KBM-7 (cell line): ENCODE data around the gene NISCH.
A peak's percentile ranks its signal among the peaks of the same experiment; 100 is the strongest.

Source experiments
- DNase-seq: peaks from one replicate; pipeline ENCODE4 v3.0.0-alpha.2; 2015
- in situ Hi-C: fragments of 300-500 bp; cut with MboI; formaldehyde crosslinking; loops from 2 replicates; pipeline ENCODE4 v1.14.3; 2020; ENCODE audit warnings: low sequenced_read_pairs, low pct_unique_long_range_greater_than_20kb, mixed read lengths

NISCH gene

DNA sequence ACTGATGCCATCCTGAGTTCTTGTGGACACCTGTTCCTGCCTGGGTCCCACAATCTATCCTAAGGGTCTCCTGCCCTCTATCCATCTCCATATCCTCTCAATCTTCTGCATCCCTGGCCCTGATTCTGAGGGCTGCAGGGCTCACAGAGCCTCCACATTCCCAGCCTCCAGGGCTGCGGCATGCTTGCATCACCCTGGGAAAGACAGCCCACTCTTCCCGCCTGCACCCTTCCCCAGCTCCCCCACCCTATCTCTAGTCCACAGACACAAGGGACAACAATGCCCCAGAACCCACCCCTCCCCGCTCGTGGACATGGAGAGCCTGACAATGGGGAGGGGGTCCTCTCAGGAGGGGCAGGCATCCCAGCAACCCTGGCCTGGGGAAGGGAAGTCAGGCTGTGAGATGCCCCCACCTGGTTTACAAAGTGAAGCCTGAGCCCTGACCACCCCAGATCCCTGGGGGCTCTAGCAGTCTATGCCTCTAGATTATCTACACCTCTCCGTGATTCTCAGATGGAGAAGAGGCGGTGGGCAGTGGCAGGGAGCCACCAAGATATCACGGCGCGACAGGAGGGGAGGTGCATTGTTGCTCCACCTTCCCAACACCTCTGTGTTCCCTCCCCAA is 20.8 kb upstream of the NISCH start:
- no peak for DNase-seq
- in situ Hi-C loops = no loop called here

DNA sequence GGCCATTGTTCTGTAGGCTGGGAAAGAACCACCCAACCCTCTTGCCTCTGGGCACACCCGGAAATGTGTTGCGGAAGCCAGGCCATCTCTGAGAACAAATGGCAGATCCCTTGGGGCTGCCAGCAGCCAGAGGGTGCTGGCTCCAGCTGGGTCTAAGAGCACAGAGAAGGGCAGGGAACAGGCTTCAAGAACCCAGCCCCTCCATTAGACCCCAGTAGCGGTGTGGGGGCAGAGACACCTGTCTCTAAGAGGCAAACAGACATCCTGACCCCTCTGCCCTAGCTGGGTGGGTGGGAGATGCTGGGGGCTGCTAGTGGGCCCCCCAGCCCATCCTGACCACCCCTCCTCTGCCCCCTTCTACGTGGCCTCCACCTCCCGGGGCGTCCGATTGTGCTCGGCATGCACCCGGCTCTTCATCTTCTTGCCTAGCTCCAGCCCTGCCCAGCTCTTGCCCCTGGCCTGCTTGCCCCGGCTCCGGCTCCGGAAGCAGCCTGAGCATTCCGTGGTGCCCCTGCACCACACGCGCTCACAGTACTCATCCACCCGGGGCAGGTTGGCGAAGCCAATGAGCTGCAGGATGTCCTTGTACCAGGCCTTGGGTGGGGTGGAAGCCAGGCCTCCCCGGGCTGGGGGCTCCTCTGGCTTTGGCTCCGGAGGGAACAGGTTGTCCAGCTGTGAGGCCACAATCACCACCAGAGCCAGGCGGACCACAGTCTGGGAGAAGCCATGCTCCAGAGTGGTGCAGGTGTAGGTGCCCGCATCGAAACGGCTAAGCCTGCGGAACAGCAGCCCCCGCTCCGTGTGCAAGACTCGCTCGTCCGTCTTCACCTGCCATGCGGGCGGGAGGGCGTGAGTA is 19.9 kb upstream of the NISCH start:
- in situ Hi-C loops = no loop called here
- DNase-seq = no peak

DNA sequence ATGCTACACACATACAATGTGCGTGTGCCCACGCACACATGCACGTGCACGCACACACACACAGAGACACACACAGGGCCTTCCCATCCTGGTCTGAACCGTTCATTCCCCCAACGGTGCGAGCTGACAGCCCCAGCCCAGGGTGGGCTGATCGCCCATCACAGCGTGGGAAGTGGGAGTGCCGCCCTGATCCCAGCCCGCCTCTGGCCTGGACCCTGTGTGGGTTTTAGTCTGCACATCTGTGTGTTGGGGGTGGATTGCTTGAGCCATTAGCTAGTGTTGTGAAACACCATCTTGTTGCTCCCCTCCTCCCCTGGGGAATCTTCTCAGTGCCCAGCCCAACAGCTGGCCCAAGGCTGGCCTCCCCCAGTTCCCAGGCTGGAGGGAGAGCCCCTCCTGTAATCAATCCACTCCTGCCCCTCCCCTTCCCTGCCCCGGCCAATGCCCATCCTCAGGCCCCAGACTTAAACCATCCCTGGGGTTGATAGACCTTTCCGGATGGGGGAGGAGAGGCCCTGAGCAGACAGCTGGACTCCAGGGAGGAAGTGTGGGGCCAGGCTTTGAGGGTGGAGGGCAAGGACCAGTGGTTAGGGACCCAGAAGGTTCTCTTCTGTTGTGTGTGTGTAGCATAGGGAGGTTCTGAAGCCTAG is 18.8 kb upstream of the NISCH start:
- in situ Hi-C loops = no loop called here
- DNase-seq = no peak

DNA sequence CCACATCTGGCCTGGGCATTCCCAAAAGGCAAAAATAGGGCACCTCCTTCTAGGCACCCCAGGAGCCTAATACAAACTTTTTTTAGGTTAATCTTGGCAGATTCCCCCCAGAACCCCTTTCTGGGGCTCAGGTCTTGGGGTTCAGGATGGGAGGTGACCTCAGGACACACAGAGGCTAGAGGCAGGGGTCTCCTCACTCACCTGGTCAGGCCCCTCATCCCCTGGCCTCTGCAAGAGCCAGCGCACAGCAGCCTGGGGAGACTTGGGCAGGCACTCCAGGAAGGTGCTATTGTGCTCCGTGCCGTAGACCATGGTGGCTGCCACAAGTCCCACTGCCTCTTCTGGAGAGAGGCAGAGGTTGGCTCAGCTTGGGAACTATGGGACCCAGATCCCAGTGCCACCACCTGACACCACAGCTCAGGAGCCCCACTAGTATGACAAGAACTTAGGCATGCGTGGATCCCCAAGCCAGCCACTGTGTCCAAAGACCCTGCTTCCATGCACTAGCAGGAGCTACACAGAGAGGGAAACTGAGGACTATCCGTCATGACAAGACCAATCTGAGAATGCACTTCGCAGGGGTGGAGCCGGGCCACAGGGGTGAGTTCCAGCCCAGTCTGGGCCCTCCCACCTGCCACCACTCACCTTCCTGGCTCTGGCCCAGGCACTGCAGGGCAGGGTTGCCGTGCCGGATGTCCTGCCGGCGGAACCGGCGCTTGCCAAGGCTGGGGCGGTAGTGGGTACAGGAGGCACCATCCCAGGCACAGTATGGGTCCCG is 17.9 kb upstream of the NISCH start:
- in situ Hi-C loops = no loop called here
- DNase-seq = no peak

DNA sequence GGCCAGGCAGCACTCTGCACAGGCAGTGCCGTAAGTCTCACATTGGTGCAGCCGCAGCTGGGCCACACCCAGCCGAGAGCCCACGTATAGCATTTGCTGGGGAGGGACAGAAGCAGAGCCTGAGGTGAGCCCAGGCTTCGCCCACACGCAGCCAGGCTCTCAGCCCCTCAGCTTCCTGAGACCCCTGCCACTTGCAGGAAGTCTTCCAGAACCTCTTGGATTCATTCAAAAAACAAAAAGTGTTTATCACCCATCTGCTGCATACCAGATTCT is 17.4 kb upstream of the NISCH start:
- no peak for DNase-seq
- in situ Hi-C loops = no loop called here

DNA sequence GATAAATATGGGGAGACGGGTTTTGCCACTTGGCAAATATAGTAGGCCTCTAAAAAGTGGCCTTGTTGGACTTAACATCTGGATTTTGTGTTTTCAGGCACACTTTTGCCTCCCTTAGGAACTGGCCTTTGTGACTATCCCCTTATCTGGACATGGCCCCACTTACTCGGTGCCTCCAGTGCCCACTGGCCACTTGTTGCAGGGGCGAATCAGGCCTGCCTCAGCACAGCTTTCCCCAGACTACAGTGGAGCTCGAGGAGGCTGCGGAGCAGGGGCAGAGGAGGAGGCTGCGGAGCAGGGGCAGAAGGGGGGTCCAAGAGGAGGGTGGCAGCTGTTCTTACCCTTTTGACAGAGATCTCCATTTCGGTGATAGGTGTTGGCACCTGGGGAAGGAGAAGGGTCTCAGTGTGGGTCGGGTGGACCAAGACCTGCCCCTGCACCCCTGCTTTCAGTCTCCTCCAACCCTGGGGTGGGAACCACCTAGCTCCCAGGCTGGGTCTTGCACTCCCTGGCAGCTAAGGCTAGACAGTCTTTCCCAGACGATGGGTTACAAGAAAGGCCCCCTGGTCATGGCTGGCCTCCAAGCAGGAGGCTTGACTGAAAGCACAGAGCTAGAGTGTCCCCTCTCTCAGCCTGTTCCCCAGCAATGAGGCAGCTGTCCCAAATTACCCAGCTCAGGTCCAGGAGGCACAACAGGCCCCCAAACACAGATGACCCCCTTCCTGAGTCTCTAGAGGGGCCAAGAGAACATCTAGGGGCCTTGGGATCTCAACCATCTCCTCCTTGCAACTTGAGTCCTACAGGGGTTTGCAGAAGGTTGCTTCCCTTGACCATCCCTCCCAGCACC is 16.6 kb upstream of the NISCH start:
- DNase-seq = no peak
- in situ Hi-C loops = no loop called here

DNA sequence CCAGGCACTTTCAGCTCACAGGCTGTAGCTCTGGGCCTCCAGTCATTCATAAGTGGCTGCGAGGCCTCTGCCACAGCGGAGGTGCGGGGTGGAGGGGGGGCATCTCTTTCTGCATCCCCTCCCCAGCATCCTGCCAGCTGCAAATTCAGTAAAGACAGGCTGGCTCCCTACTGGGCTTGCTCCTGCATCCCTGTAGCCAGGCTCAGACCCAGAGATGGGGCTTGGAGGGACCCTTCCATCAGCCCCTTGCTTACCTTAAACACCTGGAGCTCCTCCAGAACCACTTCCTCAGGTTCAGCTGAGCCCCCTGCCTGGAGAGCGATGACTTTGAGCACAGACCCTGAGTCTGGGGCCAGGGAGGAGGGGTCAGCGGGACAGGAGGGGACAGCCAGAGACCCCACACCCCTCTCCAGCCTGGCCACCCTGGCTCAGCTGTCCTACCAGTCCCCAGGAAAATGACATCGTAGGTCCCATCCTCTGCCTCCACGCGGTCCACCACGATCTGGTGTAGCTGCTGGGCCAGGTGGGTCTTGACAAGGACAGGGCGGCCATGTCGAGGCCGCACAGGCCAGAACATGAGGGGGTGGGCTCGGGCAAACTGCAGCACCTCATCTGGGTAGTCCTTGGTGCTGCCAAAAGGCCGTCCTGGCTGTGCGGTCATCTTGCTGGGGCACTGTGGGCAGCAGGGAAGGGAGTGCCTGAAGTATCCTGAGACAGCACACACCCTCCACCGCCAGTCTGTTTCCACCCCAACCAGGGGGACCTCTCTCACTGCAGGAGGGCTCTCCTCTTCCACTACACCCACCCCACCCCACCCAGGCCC is 15.8 kb upstream of the NISCH start:
- in situ Hi-C loops = no loop called here
- no peak for DNase-seq

DNA sequence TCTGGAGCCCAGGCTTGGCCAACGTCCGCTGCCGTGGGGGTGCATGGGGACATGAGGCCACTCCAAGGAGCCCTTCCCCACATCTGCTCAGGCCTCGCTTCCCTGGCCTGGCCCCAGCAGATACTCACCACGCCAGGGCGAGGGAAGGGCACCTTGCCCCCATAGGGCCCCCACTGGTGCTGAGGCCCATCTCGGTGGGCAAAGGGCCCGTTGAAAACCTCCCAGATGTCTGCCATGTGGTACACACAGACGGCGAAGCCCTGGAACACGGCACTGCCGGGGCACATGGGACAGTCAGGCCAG is 15.2 kb upstream of the NISCH start:
- DNase-seq = no peak
- in situ Hi-C loops = no loop called here

DNA sequence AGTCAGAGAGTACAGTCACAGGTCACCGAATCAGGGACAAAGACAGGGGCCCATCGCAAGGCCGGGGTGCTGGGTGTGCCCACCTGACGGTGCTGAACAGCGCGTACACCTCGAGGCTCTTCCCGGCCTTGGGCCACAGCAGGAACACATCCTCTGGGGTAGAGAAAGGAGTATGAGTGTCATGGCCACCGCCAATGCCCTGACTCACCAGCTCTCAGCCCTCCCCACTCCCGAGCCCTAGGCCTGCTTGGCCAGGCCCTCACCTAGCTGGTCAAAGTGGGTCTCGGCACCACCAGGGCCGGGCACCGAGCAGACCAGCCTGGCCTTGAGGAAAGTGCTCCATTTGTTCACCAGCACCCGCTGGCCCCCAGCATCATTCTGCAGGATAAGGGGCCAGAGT is 14.7 kb upstream of the NISCH start:
- in situ Hi-C loops = no loop called here
- no peak for DNase-seq

DNA sequence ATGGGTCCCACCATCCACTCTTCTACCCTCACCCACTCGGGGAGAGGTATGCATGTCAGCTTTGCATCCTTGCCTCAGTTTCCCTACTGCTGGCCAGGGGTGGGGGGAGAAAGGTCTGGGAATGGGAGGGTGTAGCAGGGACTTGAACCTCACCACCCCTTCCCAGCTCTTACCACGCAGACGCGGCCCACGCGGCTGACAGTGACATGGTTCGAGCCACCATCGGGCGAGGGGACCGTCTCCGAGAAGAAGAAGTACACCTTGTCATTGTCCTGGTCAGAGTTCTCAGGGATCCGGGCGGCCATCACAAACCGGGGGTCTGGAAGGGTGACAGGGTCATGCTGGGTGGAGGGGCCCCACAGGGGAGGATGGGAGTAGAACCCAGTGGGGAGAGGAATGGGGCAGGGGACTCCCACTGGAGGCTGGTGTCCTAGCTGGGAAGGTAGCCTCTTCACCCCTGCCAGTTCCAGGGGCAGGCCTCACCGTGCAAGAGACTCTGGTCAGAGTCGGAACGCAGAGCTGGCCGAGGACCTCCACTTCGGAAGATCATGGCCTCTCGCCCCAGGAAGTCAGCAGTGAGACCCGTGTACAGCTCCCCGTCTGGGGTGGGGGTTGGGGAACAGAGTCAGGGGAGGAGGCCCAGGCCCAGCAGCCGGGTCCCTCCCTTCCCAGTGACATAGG is 14.2 kb upstream of the NISCH start:
- DNase-seq = no peak
- in situ Hi-C loops = no loop called here

DNA sequence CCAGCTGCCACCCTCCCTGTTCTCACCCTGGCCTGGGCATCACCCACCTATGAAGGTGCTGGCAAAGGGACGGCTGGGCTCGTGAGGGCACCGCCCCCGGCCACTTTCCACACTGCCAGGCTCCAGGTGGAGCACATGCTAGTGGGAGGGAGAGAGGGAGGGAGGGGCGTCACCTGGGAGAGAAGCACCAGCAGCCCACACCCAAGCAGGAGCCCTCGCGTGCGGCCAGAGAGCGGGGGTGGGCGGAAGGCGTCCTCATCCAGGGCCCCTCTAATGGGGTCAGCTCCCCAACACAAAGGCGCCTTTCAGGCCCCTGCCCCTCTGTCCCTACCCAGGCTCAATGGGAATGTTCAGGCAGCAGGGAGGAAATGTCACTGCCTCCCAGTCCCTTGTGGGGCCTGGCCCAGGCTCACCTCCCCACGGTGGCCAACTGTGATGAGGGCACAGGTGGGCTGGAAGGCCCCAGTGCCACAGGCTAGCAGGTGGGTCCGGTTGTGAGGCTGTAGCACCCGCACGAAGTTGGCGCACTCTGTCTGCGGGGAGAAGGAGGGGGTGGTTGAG is 13.6 kb upstream of the NISCH start:
- DNase-seq = no peak
- in situ Hi-C loops = no loop called here

DNA sequence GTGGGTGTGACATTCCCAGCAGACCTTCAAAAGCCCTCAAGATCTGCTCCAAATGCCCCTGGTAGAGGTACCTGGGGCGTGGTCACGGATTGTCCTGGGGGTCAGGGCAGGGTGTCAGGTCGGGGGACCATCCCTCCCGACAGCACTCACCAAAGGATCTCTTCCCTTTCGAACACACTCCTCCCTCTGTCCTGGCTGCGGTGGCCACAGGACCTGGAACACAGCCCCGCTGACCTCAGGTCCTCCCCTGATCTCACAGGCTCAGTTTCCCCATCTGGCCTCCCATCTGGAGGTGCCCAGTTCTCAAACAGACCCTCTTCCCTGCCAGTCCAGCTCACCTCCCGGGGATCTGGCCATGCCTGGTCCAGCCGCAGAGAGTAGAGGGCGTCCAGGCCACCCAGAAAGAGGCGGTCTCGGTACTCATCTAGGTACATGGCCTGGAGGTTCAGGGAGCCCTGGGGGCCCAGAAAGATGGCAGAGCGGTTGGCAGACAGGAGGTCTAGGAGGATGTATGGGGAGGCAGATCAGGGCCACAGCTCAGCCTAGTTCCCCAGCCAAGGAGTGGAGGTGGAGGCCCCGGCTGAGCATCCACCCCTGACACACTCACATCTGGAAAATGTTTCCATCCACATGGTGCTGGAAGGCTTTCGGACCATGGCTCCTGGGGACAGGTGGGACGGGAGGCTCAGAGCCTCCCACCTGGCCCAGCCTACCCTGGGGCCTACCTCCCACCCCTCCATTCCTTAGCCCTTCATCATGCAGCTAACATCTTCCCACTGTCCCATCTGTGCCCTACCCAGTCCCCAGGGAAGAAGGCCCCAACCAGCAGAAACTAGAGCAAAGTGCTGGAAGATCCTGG is 12.8 kb upstream of the NISCH start:
- in situ Hi-C loops = no loop called here
- no peak for DNase-seq

DNA sequence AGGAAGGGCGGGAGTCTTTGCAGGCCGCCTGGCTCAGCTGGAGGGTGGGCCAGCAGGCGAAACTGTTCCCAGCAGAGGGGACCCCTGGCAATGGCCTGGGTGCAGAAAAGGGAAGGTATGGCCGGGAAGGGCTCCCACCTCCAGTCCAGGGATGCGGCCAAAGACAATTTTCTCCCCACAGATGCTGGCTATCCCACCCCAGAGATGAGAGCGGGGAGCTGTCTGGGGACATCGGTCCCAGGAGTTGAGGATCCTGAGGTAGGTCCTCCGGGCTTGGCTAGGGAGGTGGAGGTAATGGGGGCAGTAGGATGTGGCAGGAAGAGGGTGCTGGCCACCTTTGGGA is 12.2 kb upstream of the NISCH start:
- in situ Hi-C loops = no loop called here
- no peak for DNase-seq

DNA sequence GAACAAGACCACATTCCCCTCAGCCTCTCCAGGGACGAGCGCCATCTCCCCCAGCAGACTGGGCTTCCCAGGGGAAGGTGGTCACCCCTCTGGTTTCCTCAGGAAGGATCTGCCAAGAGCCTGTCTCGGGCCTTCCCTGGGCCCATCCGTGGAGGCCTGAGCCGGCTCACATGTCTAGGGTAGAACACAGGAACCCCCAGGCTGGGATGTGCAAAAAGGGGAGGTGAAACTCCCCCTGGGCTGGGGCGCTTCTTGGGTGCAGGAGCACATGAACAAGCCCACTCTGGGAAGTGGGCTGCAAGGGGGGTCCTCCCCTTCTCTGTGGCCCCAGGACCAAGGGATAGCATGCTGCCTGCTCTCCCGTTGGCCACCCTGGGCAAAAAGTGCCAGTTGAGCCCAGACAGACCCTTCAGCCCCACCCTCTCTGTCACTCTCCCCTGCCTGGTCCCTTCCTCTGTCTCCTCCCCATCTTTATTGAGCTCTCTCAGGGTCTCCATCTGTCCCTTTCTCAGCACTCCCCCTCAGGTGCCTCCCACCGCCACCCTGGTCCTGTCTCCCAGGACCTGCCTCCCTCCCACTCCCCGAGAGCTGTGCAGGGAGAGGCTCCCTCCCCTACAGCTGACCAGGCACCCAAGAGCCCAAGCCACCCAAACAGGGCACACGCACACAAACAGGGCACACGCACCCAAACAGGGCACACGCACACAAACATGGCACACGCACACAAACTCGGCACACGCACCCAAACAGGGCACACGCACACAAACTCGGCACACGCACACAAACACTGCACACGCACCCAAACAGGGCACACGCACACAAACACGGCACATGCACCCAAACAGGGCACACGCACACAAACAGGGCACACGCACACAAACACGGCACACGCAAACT is 11.4 kb upstream of the NISCH start:
- in situ Hi-C loops = no loop called here
- no peak for DNase-seq

DNA sequence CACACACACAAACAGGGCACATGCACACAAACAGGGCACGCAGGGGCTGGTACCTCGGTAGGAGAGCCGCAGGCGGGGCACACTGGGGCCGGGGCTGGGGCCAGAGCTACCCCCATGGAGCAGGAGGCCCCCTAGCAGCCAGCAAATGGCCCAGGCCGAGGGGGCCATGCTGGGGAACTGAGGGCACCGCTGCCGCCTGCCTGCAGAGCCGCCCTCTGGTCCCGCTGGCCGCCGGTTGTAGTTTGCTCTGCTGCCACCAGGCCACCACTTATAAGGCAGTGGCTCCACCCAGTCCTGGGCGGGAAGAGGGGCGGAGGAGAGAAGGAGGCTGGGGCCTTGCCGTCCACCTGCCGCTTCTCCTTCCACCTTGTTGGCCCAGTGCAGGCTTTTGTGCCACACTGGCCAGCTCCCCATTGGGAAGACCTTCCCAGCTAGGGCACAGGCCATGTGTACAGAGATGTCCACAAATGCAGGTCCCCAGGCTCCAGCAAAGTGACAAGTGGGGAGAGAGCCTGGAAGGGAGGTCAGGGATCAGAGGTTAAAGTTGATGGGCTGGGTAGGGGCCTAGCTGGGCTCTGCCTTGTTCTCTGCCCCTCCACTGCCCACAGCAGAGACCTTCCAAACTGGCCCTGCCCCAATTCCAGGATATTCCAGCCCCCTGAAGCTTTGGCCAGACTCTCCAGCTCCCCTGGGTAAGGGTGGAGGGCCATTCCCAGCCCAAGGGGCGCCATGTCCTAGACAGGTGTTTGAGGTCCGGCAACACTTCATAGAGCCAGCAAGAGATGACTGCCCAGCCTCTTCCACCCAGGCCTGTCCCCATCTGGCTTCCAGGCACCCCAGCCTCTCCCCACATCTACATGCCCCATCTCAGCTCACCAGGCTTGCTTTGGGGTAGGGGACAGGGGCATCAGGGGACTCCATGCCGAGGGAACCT is 10.3 kb upstream of the NISCH start, which contains the start of gene SEMA3G:
TSS of gene SEMA3G (minus strand) at position 244 of the 934 bp plus-strand sequence. CDS start at position 168, 76 bp downstream.
- peak; percentile 76 for DNase-seq
- in situ Hi-C loops = no loop called here
